HFF-Myc (cell line): Measurements from ENCODE around the gene PPP1R14B.

ENCODE experiments used
- DNase-seq: peaks from one replicate; pipeline ENCODE4 v3.0.0-alpha.2; 2011; ENCODE audit warnings: low read depth; ENCODE audit errors: extremely low read depth
- H3K4me3 ChIP-seq: replicated peaks from 2 replicates; pipeline ENCODE4 v1.5.1; 2011; ENCODE audit warnings: low read depth, mild to moderate bottlenecking, control low read depth, low read length
- TF ChIP-seq, protein P1 (sequence below): IDR thresholded peaks from 2 replicates; pipeline ENCODE4 v1.5.1; 2012; ENCODE audit warnings: mild to moderate bottlenecking, low read depth, low read length, control low read depth; ENCODE audit errors: missing control alignments

The PPP1R14B gene

GRCh38 chr11:64243236-64243854 lies 3.4 kb downstream of the PPP1R14B start:
- TF ChIP-seq, protein P1, sequence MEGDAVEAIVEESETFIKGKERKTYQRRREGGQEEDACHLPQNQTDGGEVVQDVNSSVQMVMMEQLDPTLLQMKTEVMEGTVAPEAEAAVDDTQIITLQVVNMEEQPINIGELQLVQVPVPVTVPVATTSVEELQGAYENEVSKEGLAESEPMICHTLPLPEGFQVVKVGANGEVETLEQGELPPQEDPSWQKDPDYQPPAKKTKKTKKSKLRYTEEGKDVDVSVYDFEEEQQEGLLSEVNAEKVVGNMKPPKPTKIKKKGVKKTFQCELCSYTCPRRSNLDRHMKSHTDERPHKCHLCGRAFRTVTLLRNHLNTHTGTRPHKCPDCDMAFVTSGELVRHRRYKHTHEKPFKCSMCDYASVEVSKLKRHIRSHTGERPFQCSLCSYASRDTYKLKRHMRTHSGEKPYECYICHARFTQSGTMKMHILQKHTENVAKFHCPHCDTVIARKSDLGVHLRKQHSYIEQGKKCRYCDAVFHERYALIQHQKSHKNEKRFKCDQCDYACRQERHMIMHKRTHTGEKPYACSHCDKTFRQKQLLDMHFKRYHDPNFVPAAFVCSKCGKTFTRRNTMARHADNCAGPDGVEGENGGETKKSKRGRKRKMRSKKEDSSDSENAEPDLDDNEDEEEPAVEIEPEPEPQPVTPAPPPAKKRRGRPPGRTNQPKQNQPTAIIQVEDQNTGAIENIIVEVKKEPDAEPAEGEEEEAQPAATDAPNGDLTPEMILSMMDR, result no peak
- no peak for DNase-seq
- peak overlapping the region; percentile 80; the same call in 1 of the 2 replicates for H3K4me3 ChIP-seq

- DNase-seq, result peak; percentile 96
- peak overlapping the region; percentile 80 for H3K4me3 ChIP-seq
- TF ChIP-seq, protein P1, result no peak
These were observed 5.0 kb downstream of the PPP1R14B start for GRCh38 chr11:64241491-64242374.

GRCh38 chr11:64241241-64241490 lies 5.6 kb downstream of the PPP1R14B start:
- DNase-seq, result no peak
- H3K4me3 ChIP-seq, result peak overlapping the region; percentile 80
- TF ChIP-seq, protein P1, result no peak

GRCh38 chr11:64240435-64241240 lies 6.1 kb downstream of the PPP1R14B start, which contains the start of gene FKBP2:
Gene FKBP2, plus strand, starts transcription at chr11:64241095. Its CDS starts 1,293 bp downstream, at chr11:64242388.
- peak within 1 kb of the TSS; percentile 80 for H3K4me3 ChIP-seq
- DNase-seq, result peak; percentile 81
- TF ChIP-seq, protein P1, result no peak

DNA sequence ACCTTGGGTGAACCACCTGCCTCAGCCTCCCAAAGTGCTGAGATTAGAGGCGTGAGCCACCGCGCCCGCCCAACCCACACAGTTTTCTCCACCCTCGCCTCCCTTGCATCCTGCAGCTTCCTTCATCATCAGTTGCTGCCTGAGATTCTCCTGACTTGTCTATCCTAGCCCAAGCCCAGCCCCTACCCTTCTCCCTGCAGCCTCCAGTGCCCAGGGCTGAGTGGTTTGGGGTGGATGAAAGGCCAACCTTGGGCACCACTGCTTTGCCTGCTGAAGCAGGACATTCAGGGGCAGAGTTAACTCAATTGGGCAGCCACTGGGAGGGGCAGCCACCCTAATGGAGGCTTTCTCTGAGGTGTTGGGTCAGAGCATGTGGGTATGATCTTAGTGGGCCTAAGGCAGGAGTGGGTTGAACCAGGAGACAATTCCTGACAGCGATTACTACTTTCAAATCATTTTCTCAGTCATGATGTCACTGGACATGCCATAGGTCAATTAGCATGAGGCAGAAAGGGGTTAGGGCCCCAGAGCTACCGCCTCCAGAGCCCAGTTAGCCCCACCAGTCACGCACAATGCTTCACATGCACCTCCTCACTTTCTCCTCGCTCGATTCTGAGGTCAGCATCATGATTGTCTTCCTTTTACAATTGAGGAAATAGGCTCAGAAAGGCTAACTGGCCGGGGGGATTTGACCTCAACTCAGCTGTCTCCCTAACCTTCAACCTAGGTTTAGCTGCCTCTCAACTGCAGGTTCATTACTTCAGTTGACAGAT lies 6.9 kb downstream of the PPP1R14B start:
- peak overlapping the region; percentile 80 for H3K4me3 ChIP-seq
- TF ChIP-seq, protein P1, result no peak
- DNase-seq, result no peak

DNA sequence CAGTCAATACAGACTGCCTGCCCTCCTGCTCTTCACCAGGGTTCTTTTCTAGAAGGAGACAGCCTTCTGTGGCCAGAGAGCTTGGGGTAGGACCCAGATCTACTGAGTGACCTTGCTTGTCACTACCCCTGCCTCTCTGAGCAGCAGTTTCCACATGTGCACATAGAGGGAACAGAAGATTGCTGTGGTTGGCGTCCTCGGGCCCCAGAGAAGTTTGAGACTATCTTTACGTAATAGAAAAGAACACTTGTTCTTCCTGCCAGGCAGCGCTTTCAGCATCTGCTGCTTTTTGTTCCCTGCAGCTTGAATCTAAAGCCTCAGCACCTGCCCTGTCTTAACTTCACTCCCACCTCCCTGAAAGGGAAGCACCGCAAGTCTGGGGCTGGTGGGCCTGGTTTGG lies 7.7 kb downstream of the PPP1R14B start:
- no peak for DNase-seq
- TF ChIP-seq, protein P1, result no peak
- H3K4me3 ChIP-seq, result no peak overlapping the region
